ENCODE results near the gene WDR59. TPM values are rescaled to one million over a fixed set of nuclear protein-coding genes. Genes with fewer than 3 reads are reported as not detected.

WDR59 gene
- total RNA-seq, 3 donors from 2014 or later, result 21.8 to 61.0 (median 43.6) TPM

DNA sequence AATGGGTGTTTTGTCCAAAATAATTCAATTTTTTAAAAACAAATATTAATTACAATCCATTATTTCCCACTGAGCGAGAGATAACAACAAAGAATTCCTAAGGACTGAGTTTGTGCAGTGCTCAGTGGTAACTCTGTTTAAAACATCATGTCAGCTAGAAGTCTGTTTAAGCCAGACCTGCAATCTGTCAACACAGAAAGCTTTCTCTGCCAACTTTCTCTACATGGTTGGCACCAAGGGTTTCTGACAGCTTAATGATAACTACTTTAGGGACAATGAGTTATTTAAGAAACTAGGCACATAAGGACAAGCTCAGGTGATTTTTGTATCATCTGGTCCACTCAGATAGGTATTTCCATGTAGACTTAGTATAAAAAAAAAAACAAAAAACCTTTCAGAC, 81.8 kb downstream of the WDR59 start:
- Histone ChIP-seq H3K36me3 (no peaks in the 10 kb centered on the region), H3K4me1 (no peaks in the 10 kb centered on the region), H3K4me3 (no peak overlapping the region), H3K27ac (no peak overlapping the region), H3K9me3 (no peaks in the 10 kb centered on the region), H3K27me3 (no peaks in the 10 kb centered on the region)
- intact Hi-C loops (cut with DNase I; ENCODE audit: low total_unique reads), result no loop called here
- no peak for TF ChIP-seq POLR2A (IDR thresholded peaks at IDR 0.05)
- TF ChIP-seq POLR2AphosphoS5 (IDR thresholded peaks at IDR 0.05), result no peak
- TF ChIP-seq CTCF (IDR thresholded peaks at IDR 0.05), result no peak
- no peak for DNase-seq (ENCODE audit: low spot score in 2 of 2)

- no peaks in the 10 kb centered on the region for H3K36me3 ChIP-seq
These were observed 82.8 kb downstream of the WDR59 start for GRCh38 chr16:74902161-74902560.

GRCh38 chr16:74901606-74902005, 83.3 kb downstream of the WDR59 start:
- Histone ChIP-seq H3K4me1 (no peaks in the 10 kb centered on the region), H3K9me3 (no peaks in the 10 kb centered on the region), H3K36me3 (no peaks in the 10 kb centered on the region), H3K4me3 (no peak overlapping the region), H3K27ac (no peak overlapping the region), H3K27me3 (no peaks in the 10 kb centered on the region)
- no peak for DNase-seq (ENCODE audit: low spot score in 2 of 2)
- intact Hi-C loops (cut with DNase I; ENCODE audit: low total_unique reads), result no loop called here
- no peak for TF ChIP-seq CTCF (IDR thresholded peaks at IDR 0.05)
- no peak for TF ChIP-seq POLR2A (IDR thresholded peaks at IDR 0.05)

More at GRCh38 chr16:74902161-74902560, 82.8 kb downstream of the WDR59 start:
- no peaks in the 10 kb centered on the region for H3K4me1 ChIP-seq
- no peak for DNase-seq (ENCODE audit: low spot score in 2 of 2)
- intact Hi-C loops (cut with DNase I; ENCODE audit: low total_unique reads), result no loop called here
- H3K4me3 ChIP-seq, result no peak overlapping the region
- H3K27me3 ChIP-seq, result no peaks in the 10 kb centered on the region
- H3K9me3 ChIP-seq, result no peaks in the 10 kb centered on the region
- H3K27ac ChIP-seq, result no peak overlapping the region
- TF ChIP-seq CTCF (IDR thresholded peaks at IDR 0.05), result no peak
- TF ChIP-seq POLR2A (IDR thresholded peaks at IDR 0.05), result no peak
- no peak for TF ChIP-seq POLR2AphosphoS5 (IDR thresholded peaks at IDR 0.05)

DNA sequence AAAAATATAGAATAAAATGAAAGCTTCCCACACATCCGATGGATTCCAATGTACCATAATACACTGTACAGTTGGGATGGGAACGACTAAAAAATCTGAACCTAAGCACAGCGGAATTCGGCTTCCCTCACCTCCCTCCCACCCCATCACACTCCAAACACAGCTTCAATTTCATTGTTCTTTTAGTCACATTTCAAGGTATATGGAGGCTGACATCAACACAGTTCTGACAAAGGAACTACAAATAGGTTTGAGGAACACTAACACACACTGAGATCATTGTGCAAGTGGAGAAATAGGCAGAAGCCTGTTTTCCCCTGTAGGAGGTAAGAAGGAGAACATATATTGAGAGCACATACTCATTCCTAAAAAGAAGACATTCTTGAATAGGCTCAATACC, 85.1 kb downstream of the WDR59 start:
- H3K4me3 ChIP-seq, result no peak overlapping the region
- no peak overlapping the region for H3K27ac ChIP-seq
- no peak for DNase-seq (ENCODE audit: low spot score in 2 of 2)
- no peaks in the 10 kb centered on the region for H3K36me3 ChIP-seq
- no peak for TF ChIP-seq POLR2AphosphoS5 (IDR thresholded peaks at IDR 0.05)
- no peak for TF ChIP-seq CTCF (IDR thresholded peaks at IDR 0.05)
- no peak for TF ChIP-seq POLR2A (IDR thresholded peaks at IDR 0.05)
- intact Hi-C loops (cut with DNase I; ENCODE audit: low total_unique reads), result no loop called here
- H3K4me1 ChIP-seq, result no peaks in the 10 kb centered on the region
- no peaks in the 10 kb centered on the region for H3K27me3 ChIP-seq
- H3K9me3 ChIP-seq, result no peaks in the 10 kb centered on the region

GRCh38 chr16:74898659-74899058, 86.3 kb downstream of the WDR59 start:
- Histone ChIP-seq H3K36me3 (no peaks in the 10 kb centered on the region), H3K27ac (no peak overlapping the region), H3K4me3 (no peak overlapping the region), H3K9me3 (no peaks in the 10 kb centered on the region), H3K27me3 (no peaks in the 10 kb centered on the region), H3K4me1 (no peaks in the 10 kb centered on the region)
- DNase-seq (ENCODE audit: low spot score in 2 of 2), result no peak
- intact Hi-C loops (cut with DNase I; ENCODE audit: low total_unique reads), result no loop called here
- no peak for TF ChIP-seq POLR2AphosphoS5 (IDR thresholded peaks at IDR 0.05)
- no peak for TF ChIP-seq CTCF (IDR thresholded peaks at IDR 0.05)
- TF ChIP-seq POLR2A (IDR thresholded peaks at IDR 0.05), result no peak
